HG03342 (cell line): ENCODE measurements around the gene UBR4.

Source experiments
- ATAC-seq: cut with Tn5 transposase; IDR thresholded peaks from one replicate; pipeline ENCODE4 v1.9.1; 2021; ENCODE audit warnings: mild to moderate bottlenecking, moderate library complexity; ENCODE audit not compliant: unreplicated experiment

Gene UBR4

GRCh38 chr1:19096990-19097389 lies 113.1 kb downstream of the UBR4 start:
- no peak for ATAC-seq

- ATAC-seq: no peak
Measured at GRCh38 chr1:19096036-19096833, 113.8 kb downstream of the UBR4 start.

GRCh38 chr1:19091196-19091953 lies 118.7 kb downstream of the UBR4 start:
- no peak for ATAC-seq

GRCh38 chr1:19089524-19089923 lies 120.5 kb downstream of the UBR4 start:
- ATAC-seq: no peak

GRCh38 chr1:19088717-19089442 lies 121.2 kb downstream of the UBR4 start:
- no peak for ATAC-seq

GRCh38 chr1:19087737-19088594 lies 122.1 kb downstream of the UBR4 start:
- ATAC-seq: no peak

- no peak for ATAC-seq
Measured at GRCh38 chr1:19087017-19087736, 122.9 kb downstream of the UBR4 start.

GRCh38 chr1:19086176-19086875 lies 123.7 kb downstream of the UBR4 start:
- ATAC-seq: no peak

- no peak for ATAC-seq
Measured at GRCh38 chr1:19084206-19084738, 125.8 kb downstream of the UBR4 start.

- no peak for ATAC-seq
Measured at GRCh38 chr1:19083081-19083480, 127.0 kb downstream of the UBR4 start.

- no peak for ATAC-seq
Measured at GRCh38 chr1:19081218-19081893, 128.7 kb downstream of the UBR4 start.

- no peak for ATAC-seq
Measured at GRCh38 chr1:19080721-19081120, 129.3 kb downstream of the UBR4 start.

GRCh38 chr1:19079541-19080472 lies 130.3 kb downstream of the UBR4 start:
- no peak for ATAC-seq

- no peak for ATAC-seq
Measured at GRCh38 chr1:19078536-19078935, 131.5 kb downstream of the UBR4 start.

GRCh38 chr1:19076841-19077616 lies 133.0 kb downstream of the UBR4 start:
- ATAC-seq: no peak

GRCh38 chr1:19074902-19075721 lies 135.0 kb downstream of the UBR4 start:
- no peak for ATAC-seq
